Trophoblast cell (in vitro differentiated cells and primary cell): Measurements from ENCODE around the gene SLC30A3.
"Not testable (repeated sequence)": the region's sequence is repeated elsewhere in the genome, so short reads cannot be mapped to it uniquely, and the experiment has no call there.

Source experiments
- DNase-seq, 2 donors: peaks; one replicate each; pipeline ENCODE4 v3.0.0-alpha.2; 2016
- H2AFZ ChIP-seq: 2 replicates; pipeline ENCODE4 v1.6.1; 2013; ENCODE audit warnings: low read length, moderate library complexity, mild to moderate bottlenecking; ENCODE audit not compliant: insufficient read depth, poor library complexity
- H2AK5ac ChIP-seq: 2 replicates; pipeline ENCODE4 v1.6.1; 2013; ENCODE audit warnings: mild to moderate bottlenecking, low read length
- H2BK120ac ChIP-seq: 2 replicates; pipeline ENCODE4 v1.6.1; 2013; ENCODE audit warnings: low read length, mild to moderate bottlenecking, moderate library complexity; ENCODE audit not compliant: insufficient read depth, poor library complexity
- H2BK12ac ChIP-seq: 2 replicates; pipeline ENCODE4 v1.6.1; 2013; ENCODE audit warnings: mild to moderate bottlenecking, low read length, moderate library complexity
- H2BK5ac ChIP-seq: 2 replicates; pipeline ENCODE4 v1.6.1; 2013; ENCODE audit warnings: low read length, low read depth, moderate library complexity, mild to moderate bottlenecking; ENCODE audit not compliant: poor library complexity
- H3K14ac ChIP-seq: 2 replicates; pipeline ENCODE4 v1.6.1; 2013; ENCODE audit warnings: mild to moderate bottlenecking, low read length
- H3K18ac ChIP-seq: 2 replicates; pipeline ENCODE4 v1.6.1; 2013; ENCODE audit warnings: mild to moderate bottlenecking, low read length
- H3K23ac ChIP-seq: 2 replicates; pipeline ENCODE4 v1.6.1; 2013; ENCODE audit warnings: low read length
- H3K27ac ChIP-seq: 2 replicates; pipeline ENCODE4 v1.5.1; 2013; ENCODE audit warnings: low read depth, mild to moderate bottlenecking, inconsistent platforms, low read length, moderate library complexity
- H3K27me3 ChIP-seq: 2 replicates; pipeline ENCODE4 v1.6.1; 2013; ENCODE audit warnings: inconsistent platforms, mild to moderate bottlenecking, low read length, moderate library complexity; ENCODE audit not compliant: insufficient read depth
- H3K36me3 ChIP-seq, 2 experiments: 1 replicate in 1 of 2; 2 replicates in 1 of 2; pipeline ENCODE4 v1.6.1; 2013; ENCODE audit warnings: low read length in 2 of 2, mild to moderate bottlenecking in 2 of 2, moderate library complexity in 1 of 2; ENCODE audit not compliant: insufficient read depth in 2 of 2, control insufficient read depth in 1 of 2
- H3K4ac ChIP-seq: 2 replicates; pipeline ENCODE4 v1.6.1; 2013; ENCODE audit warnings: low read depth, mild to moderate bottlenecking, low read length, moderate library complexity
- H3K4me1 ChIP-seq, 2 experiments: 1 replicate in 1 of 2; 2 replicates in 1 of 2; pipeline ENCODE4 v1.6.1; 2013; ENCODE audit warnings: low read length in 2 of 2, mild to moderate bottlenecking in 2 of 2, moderate library complexity in 1 of 2; ENCODE audit not compliant: insufficient read depth in 2 of 2, control insufficient read depth in 1 of 2
- H3K4me2 ChIP-seq: 2 replicates; pipeline ENCODE4 v1.6.1; 2013; ENCODE audit warnings: inconsistent platforms, mild to moderate bottlenecking, low read length, moderate library complexity
- H3K4me3 ChIP-seq: 2 replicates; pipeline ENCODE4 v1.5.1; 2013; ENCODE audit warnings: mild to moderate bottlenecking, low read depth, low read length, inconsistent platforms
- H3K79me1 ChIP-seq: one replicate; pipeline ENCODE4 v1.6.1; 2013; ENCODE audit warnings: low read length
- H3K79me2 ChIP-seq: 2 replicates; pipeline ENCODE4 v1.6.1; 2013; ENCODE audit warnings: low read length, mild to moderate bottlenecking; ENCODE audit not compliant: control insufficient read depth, insufficient read depth, poor library complexity
- H3K9ac ChIP-seq: 2 replicates; pipeline ENCODE4 v1.6.1; 2013; ENCODE audit warnings: mild to moderate bottlenecking, low read length
- H3K9me3 ChIP-seq: 2 replicates; pipeline ENCODE4 v1.6.1; 2013; ENCODE audit warnings: low read depth, mild to moderate bottlenecking, control low read depth, inconsistent platforms, low read length; ENCODE audit not compliant: insufficient read depth
- H4K12ac ChIP-seq: 2 replicates; pipeline ENCODE4 v1.6.1; 2013; ENCODE audit warnings: low read depth, mild to moderate bottlenecking, low read length, moderate library complexity
- H4K8ac ChIP-seq: 2 replicates; pipeline ENCODE4 v1.6.1; 2013; ENCODE audit warnings: low read depth, mild to moderate bottlenecking, low read length, moderate library complexity
- H4K91ac ChIP-seq: one replicate; pipeline ENCODE4 v1.6.1; 2013; ENCODE audit warnings: low read depth, mild to moderate bottlenecking, low read length, moderate library complexity
- WGBS: extraction: QIAGEN DNeasy Blood & Tissue Kit; methylation state at CpG from one replicate; pipeline ENCODE4 v1.1.7; 2013; ENCODE audit warnings: missing lambda C conversion rate; ENCODE audit not compliant: insufficient read length, insufficient coverage; ENCODE audit errors: extremely low coverage; 5-methylcytosine and 5-hydroxymethylcytosine counted together

Gene SLC30A3

GRCh38 chr2:27305516-27305915 is 42.7 kb upstream of the SLC30A3 start:
- Histone ChIP-seq H3K18ac (no peak overlapping the region), H3K79me1 (no peaks in the 10 kb centered on the region), H4K8ac (no peak overlapping the region), H3K14ac (no peak overlapping the region), H3K36me3 (peaks cover 3% of the 10 kb centered on the region in 2 experiments), H3K4me2 (no peak overlapping the region), H2AFZ (no peak overlapping the region), H2BK12ac (no peak overlapping the region), H3K27ac (no peak overlapping the region), H3K9ac (no peak overlapping the region), H4K12ac (no peak overlapping the region), H3K4ac (no peak overlapping the region), H2BK5ac (no peak overlapping the region), H2BK120ac (no peak overlapping the region), H3K23ac (no peak overlapping the region), H3K9me3 (peaks cover 6% of the 10 kb centered on the region), H3K27me3 (peaks cover 31% of the 10 kb centered on the region), H4K91ac (no peak overlapping the region), H3K4me3 (no peak overlapping the region), H3K4me1 (peaks cover 0 to 10% of the 10 kb centered on the region in 2 experiments), H2AK5ac (no peak overlapping the region), H3K79me2 (no peaks in the 10 kb centered on the region)
- WGBS, result no CpG with 5 or more reads among the region's 16 CpGs
- no peak for DNase-seq

GRCh38 chr2:27304488-27305240 is 41.8 kb upstream of the SLC30A3 start:
- H3K79me1 ChIP-seq, result no peaks in the 10 kb centered on the region
- no peak overlapping the region for H2BK5ac ChIP-seq
- H3K27ac ChIP-seq, result no peak overlapping the region
- no peak for DNase-seq
- H3K9ac ChIP-seq, result no peak overlapping the region
- peaks cover under 1 to 2% of the 10 kb centered on the region in 2 experiments for H3K36me3 ChIP-seq
- H2AFZ ChIP-seq, result no peak overlapping the region
- H4K8ac ChIP-seq, result no peak overlapping the region
- H4K12ac ChIP-seq, result no peak overlapping the region
- no peak overlapping the region for H3K23ac ChIP-seq
- no peak overlapping the region for H3K4me2 ChIP-seq
- peaks cover 31% of the 10 kb centered on the region for H3K27me3 ChIP-seq
- H3K79me2 ChIP-seq, result no peaks in the 10 kb centered on the region
- no CpG with 5 or more reads among the region's 13 CpGs for WGBS
- no peak overlapping the region for H3K14ac ChIP-seq
- H3K4ac ChIP-seq, result no peak overlapping the region
- peaks cover 0 to 10% of the 10 kb centered on the region in 2 experiments for H3K4me1 ChIP-seq
- H4K91ac ChIP-seq, result no peak overlapping the region
- H2BK120ac ChIP-seq, result no peak overlapping the region
- no peak overlapping the region for H2AK5ac ChIP-seq
- peaks cover 6% of the 10 kb centered on the region for H3K9me3 ChIP-seq
- no peak overlapping the region for H3K18ac ChIP-seq
- no peak overlapping the region for H2BK12ac ChIP-seq
- H3K4me3 ChIP-seq, result no peak overlapping the region

GRCh38 chr2:27303093-27304025 is 40.5 kb upstream of the SLC30A3 start:
- Histone ChIP-seq H3K18ac (no peak overlapping the region), H2AK5ac (no peak overlapping the region), H2BK5ac (no peak overlapping the region), H4K12ac (no peak overlapping the region), H3K4me3 (no peak overlapping the region), H3K27me3 (peaks cover 31% of the 10 kb centered on the region), H2AFZ (peak overlapping the region; percentile 47), H3K9ac (no peak overlapping the region), H3K79me1 (no peaks in the 10 kb centered on the region), H3K79me2 (no peaks in the 10 kb centered on the region), H3K4me1 (peaks cover 0 to 9% of the 10 kb centered on the region in 2 experiments), H4K91ac (no peak overlapping the region), H3K4ac (no peak overlapping the region), H3K27ac (no peak overlapping the region), H3K14ac (no peak overlapping the region), H3K4me2 (no peak overlapping the region), H2BK120ac (no peak overlapping the region), H2BK12ac (no peak overlapping the region), H3K9me3 (peaks cover 6% of the 10 kb centered on the region), H3K23ac (no peak overlapping the region), H4K8ac (peak overlapping the region; percentile 37), H3K36me3 (no peaks in the 10 kb centered on the region)
- DNase-seq, result peak; percentile 58 to 91
- no CpG with 5 or more reads among the region's 25 CpGs for WGBS

DNA sequence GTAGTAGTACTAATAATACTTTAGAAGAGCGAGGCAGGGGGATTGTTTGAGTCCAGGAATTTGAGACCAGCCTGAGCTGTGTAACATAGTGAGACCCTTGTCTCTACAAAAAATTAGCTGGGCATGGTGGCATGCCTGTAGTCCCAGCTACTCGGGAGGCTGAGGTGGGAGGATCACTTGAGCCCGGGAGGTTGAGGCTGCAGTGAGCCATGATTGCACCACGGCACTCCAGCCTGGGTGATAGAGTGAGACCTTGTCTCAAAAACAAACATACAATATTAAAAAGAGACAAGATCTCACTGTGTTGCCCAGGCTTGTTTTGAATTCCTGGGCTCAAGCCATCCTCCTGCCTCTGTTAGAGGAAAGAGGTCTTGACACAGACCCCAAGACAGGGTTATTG is 37.8 kb upstream of the SLC30A3 start:
- H3K27ac ChIP-seq, H3K23ac ChIP-seq, H2BK120ac ChIP-seq, H3K9ac ChIP-seq, H4K12ac ChIP-seq, H2BK5ac ChIP-seq, H3K27me3 ChIP-seq, H4K91ac ChIP-seq, H2AK5ac ChIP-seq, H3K18ac ChIP-seq, H2AFZ ChIP-seq, H3K4me3 ChIP-seq, H3K4ac ChIP-seq, H3K36me3 ChIP-seq, H3K4me2 ChIP-seq, H3K4me1 ChIP-seq, H4K8ac ChIP-seq, DNase-seq, H3K79me1 ChIP-seq, H2BK12ac ChIP-seq, H3K14ac ChIP-seq, H3K9me3 ChIP-seq, H3K79me2 ChIP-seq: not testable (repeated sequence)
- WGBS, result no CpG with 5 or more reads among the region's 4 CpGs
